HG03103 (cell line): ENCODE measurements around the gene AFF3.
"Not testable (repeated sequence)": the region's sequence is repeated elsewhere in the genome, so short reads cannot be mapped to it uniquely, and the experiment has no call there.

ENCODE experiments used
- ATAC-seq: cut with Tn5 transposase; IDR thresholded peaks from one replicate; pipeline ENCODE4 v1.9.1; 2021; ENCODE audit warnings: low read depth; ENCODE audit not compliant: unreplicated experiment

The AFF3 gene

GRCh38 chr2:99942561-99943347 lies 199.6 kb downstream of the AFF3 start:
- no peak for ATAC-seq

GRCh38 chr2:99940963-99941362 lies 201.4 kb downstream of the AFF3 start:
- no peak for ATAC-seq

- ATAC-seq, result no peak
These were observed 203.3 kb downstream of the AFF3 start for GRCh38 chr2:99939135-99939534.

GRCh38 chr2:99938250-99938649 lies 204.1 kb downstream of the AFF3 start:
- no peak for ATAC-seq

- no peak for ATAC-seq
These were observed 206.3 kb downstream of the AFF3 start for GRCh38 chr2:99936065-99936464.

- no peak for ATAC-seq
These were observed 206.7 kb downstream of the AFF3 start for GRCh38 chr2:99935662-99936061.

- ATAC-seq, result no peak
These were observed 208.3 kb downstream of the AFF3 start for GRCh38 chr2:99933894-99934650.

- not testable (repeated sequence) for ATAC-seq
These were observed 208.9 kb downstream of the AFF3 start for GRCh38 chr2:99933491-99933890.

- ATAC-seq, result no peak
These were observed 213.8 kb downstream of the AFF3 start for GRCh38 chr2:99928470-99929053.

- ATAC-seq, result not testable (repeated sequence)
These were observed 214.6 kb downstream of the AFF3 start for GRCh38 chr2:99927690-99928207.

- no peak for ATAC-seq
These were observed 215.4 kb downstream of the AFF3 start for GRCh38 chr2:99926986-99927385.

- ATAC-seq, result no peak
These were observed 216.4 kb downstream of the AFF3 start for GRCh38 chr2:99925960-99926359.

- ATAC-seq, result no peak
These were observed 219.7 kb downstream of the AFF3 start for GRCh38 chr2:99922664-99923063.

GRCh38 chr2:99921903-99922302 lies 220.5 kb downstream of the AFF3 start:
- ATAC-seq, result no peak

GRCh38 chr2:99918389-99918788 lies 224.0 kb downstream of the AFF3 start:
- ATAC-seq, result no peak

GRCh38 chr2:99915108-99915675 lies 227.2 kb downstream of the AFF3 start:
- no peak for ATAC-seq

GRCh38 chr2:99911736-99912135 lies 230.7 kb downstream of the AFF3 start:
- ATAC-seq, result no peak

- ATAC-seq, result no peak
These were observed 231.5 kb downstream of the AFF3 start for GRCh38 chr2:99910902-99911301.

- no peak for ATAC-seq
These were observed 236.8 kb downstream of the AFF3 start for GRCh38 chr2:99905636-99906035.

GRCh38 chr2:99905025-99905424 lies 237.4 kb downstream of the AFF3 start:
- no peak for ATAC-seq

GRCh38 chr2:99903981-99904380 lies 238.4 kb downstream of the AFF3 start:
- no peak for ATAC-seq
